SH-SY5Y (cell line): ENCODE data around the gene ZNF618.

Experiments used
- GATA2 ChIP-seq: IDR thresholded peaks from 2 replicates; pipeline ENCODE4 v1.6.1; 2011; ENCODE audit warnings: mild to moderate bottlenecking, low read depth, low read length
- GATA3 ChIP-seq: IDR thresholded peaks from 2 replicates; pipeline ENCODE4 v1.6.1; 2011; ENCODE audit warnings: low read depth, mild to moderate bottlenecking, low read length, moderate library complexity

DNA sequence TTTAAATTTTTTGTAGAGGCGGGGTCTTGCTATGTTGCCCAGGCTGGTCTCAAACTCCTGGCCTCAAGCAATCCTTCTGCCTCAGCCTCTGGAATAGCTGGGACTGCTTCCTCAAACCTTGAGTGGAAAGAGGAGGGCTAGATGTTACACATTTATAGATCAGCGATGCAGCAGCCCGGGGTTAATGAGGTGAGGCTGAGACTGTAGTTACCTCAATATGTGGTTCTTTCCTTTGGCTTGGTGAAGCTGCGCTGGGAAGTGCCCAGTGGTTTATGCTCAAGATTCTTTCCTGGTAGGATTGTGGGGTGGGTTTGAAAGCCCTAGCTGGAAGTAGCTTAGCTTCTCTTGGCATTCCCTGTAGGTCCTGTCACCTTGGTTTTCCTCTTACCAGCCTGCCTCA is 22.5 kb downstream of the ZNF618 start:
- TF ChIP-seq GATA3 (no peak), GATA2 (no peak)
